T-helper 17 cell (primary cell): ENCODE results near the gene ADGRA3. TPM values are rescaled to one million over a fixed set of nuclear protein-coding genes. Genes with fewer than 3 reads are reported as not detected.

Source experiments
- ATAC-seq: fragments of 150-1000 bp; cut with Tn5 transposase; 2 replicates; pipeline ENCODE4 v1.10.0; 2021; ENCODE audit warnings: mild to moderate bottlenecking, moderate library complexity
- DNase-seq, 3 donors: peaks; one replicate each; pipeline versions ENCODE4 v3.0.0 to v3.0.0-alpha.2; 2020 to 2021
- H3K9me3 ChIP-seq: one replicate; pipeline ENCODE4 v1.7.0; 2013; ENCODE audit warnings: low read length, mild to moderate bottlenecking; ENCODE audit not compliant: control insufficient read depth, poor library complexity, severe bottlenecking
- H3K27ac Mint-ChIP-seq: one replicate; pipeline ENCODE4 v1.8.0; 2022; ENCODE audit warnings: mild to moderate bottlenecking, moderate library complexity, mixed read lengths
- H3K27me3 Mint-ChIP-seq: one replicate; pipeline ENCODE4 v1.8.0; 2022; ENCODE audit warnings: mixed read lengths
- H3K36me3 Mint-ChIP-seq: one replicate; pipeline ENCODE4 v1.8.0; 2022; ENCODE audit warnings: low read depth, mixed read lengths
- H3K4me1 Mint-ChIP-seq: one replicate; pipeline ENCODE4 v1.8.0; 2022; ENCODE audit warnings: mild to moderate bottlenecking, mixed read lengths
- H3K4me3 Mint-ChIP-seq: one replicate; pipeline ENCODE4 v1.8.0; 2022; ENCODE audit warnings: mild to moderate bottlenecking, moderate library complexity, mixed read lengths
- total RNA-seq, 4 donors: library from RNA in 2 of 4; stranded (reverse) in 2 of 4; gene quantifications; one replicate each; pipeline ENCODE4 v1.2.3 and lab custom pipeline; 2022 to 2026

The ADGRA3 gene
- total RNA-seq, 2 donors from 2014 or later: 0.16 to 0.35 TPM

DNA sequence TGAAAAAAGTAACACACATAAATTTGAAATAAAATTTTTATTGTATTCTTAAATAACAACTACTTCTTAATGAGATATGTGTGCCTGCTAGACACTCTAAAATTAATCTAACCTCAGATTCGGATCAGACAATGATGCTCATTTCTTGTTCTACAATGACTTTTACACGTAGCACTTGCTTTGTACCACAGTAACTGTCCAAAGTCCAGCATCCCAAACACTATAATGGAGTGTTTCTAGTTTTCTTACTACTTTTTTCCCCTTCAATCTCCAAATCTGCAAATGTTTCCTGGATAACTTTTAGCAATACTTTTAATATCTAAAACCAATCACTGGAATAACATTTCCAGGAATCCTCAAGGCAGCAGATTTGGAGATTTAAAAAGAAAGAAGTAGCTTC is 75.9 kb downstream of the ADGRA3 start:
- H3K27me3 Mint-ChIP-seq: no peaks in the 10 kb centered on the region
- ATAC-seq (no peak), DNase-seq (no peak)
- H3K27ac Mint-ChIP-seq: no peak overlapping the region
- H3K4me1 Mint-ChIP-seq: peaks cover 2% of the 10 kb centered on the region
- peaks cover 3% of the 10 kb centered on the region for H3K36me3 Mint-ChIP-seq
- H3K4me3 Mint-ChIP-seq: no peak overlapping the region
- H3K9me3 ChIP-seq: no peaks in the 10 kb centered on the region

DNA sequence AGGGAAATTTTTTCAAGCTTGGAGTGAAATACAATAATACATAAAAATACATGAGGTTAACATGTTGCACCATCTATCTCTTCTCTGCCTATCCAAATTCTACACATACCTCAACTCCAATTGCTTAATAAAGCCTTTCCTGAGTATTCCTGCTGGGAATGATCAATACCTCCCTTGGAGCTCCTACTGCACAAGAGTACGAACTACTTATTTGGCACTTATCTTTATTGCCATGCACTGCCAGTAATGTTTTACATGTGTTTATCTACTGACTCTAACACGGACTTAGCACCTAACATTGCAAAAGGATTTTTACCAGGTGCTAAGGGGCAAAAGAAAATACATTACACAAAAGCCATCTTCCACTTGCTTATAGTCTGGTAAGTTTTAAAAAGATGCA is 80.2 kb downstream of the ADGRA3 start:
- no peak for ATAC-seq
- H3K4me1 Mint-ChIP-seq: no peaks in the 10 kb centered on the region
- no peaks in the 10 kb centered on the region for H3K27me3 Mint-ChIP-seq
- no peak overlapping the region for H3K4me3 Mint-ChIP-seq
- DNase-seq: no peak
- no peak overlapping the region for H3K27ac Mint-ChIP-seq
- no peaks in the 10 kb centered on the region for H3K36me3 Mint-ChIP-seq
- no peaks in the 10 kb centered on the region for H3K9me3 ChIP-seq

DNA sequence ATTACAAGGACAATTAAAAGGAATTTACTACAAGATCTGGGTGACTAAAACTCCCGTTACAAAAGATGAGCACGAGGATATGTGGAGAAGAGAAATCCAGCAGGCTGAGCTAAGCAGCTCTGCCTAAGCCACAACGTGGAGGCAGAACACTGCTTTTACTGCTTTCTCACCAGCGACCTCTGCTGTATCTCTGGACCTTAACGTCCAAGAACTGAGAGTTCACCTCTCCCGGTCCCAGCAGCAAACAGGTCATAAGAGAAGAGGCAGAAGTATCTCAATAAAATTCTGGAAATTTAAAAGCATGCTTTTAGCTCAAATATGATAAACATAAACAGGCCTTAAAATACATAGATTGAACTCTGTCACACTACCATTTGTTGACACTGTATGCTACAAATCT is 81.0 kb downstream of the ADGRA3 start:
- H3K36me3 Mint-ChIP-seq: no peaks in the 10 kb centered on the region
- no peak overlapping the region for H3K27ac Mint-ChIP-seq
- DNase-seq (no peak), ATAC-seq (no peak)
- H3K9me3 ChIP-seq: no peaks in the 10 kb centered on the region
- H3K4me3 Mint-ChIP-seq: no peak overlapping the region
- H3K4me1 Mint-ChIP-seq: no peaks in the 10 kb centered on the region
- H3K27me3 Mint-ChIP-seq: no peaks in the 10 kb centered on the region

DNA sequence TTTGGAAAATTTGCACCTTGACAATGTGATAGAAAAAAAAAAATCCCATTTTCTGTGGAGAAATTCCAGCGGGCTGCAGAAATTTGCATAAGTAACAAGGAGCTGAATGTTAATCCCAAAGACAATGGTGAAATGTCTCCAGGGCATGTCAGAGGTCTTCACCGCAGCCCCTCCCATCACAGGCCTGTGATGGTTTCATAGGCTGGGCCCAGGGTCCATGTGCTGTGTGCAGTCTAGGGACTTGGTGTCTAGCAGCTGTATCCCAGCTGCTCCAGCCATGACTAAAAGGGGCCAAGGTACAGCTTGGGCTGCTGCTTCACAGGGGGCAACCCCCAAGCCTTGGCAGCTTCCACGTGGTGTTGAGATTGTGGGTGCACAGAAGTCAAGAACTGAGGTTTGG is 85.2 kb downstream of the ADGRA3 start:
- no peak overlapping the region for H3K4me3 Mint-ChIP-seq
- no peak for DNase-seq
- H3K9me3 ChIP-seq: no peaks in the 10 kb centered on the region
- ATAC-seq: no peak
- no peaks in the 10 kb centered on the region for H3K27me3 Mint-ChIP-seq
- no peak overlapping the region for H3K27ac Mint-ChIP-seq
- H3K36me3 Mint-ChIP-seq: no peaks in the 10 kb centered on the region
- H3K4me1 Mint-ChIP-seq: no peaks in the 10 kb centered on the region

DNA sequence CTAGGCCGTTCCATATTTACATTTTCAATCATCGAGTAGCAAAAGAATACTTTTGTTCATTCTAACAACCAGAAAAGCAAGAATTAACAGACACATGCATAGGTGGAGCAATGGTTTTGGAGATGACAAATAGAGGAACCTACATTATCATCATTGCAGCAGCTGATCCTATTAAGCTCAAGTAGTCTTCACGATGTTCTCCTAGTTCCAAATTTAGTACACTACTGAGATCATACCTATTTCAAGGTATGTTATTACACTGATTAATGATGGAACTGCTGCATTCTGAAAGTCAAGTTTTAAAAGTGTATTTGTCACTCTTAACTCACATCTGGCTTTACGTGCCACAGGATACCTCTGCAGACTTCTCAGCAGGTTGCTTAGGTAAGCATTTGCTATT is 87.4 kb downstream of the ADGRA3 start:
- ATAC-seq: no peak
- H3K27me3 Mint-ChIP-seq: no peaks in the 10 kb centered on the region
- H3K4me3 Mint-ChIP-seq: no peak overlapping the region
- DNase-seq: no peak
- no peaks in the 10 kb centered on the region for H3K4me1 Mint-ChIP-seq
- no peaks in the 10 kb centered on the region for H3K9me3 ChIP-seq
- no peak overlapping the region for H3K27ac Mint-ChIP-seq
- H3K36me3 Mint-ChIP-seq: no peaks in the 10 kb centered on the region

DNA sequence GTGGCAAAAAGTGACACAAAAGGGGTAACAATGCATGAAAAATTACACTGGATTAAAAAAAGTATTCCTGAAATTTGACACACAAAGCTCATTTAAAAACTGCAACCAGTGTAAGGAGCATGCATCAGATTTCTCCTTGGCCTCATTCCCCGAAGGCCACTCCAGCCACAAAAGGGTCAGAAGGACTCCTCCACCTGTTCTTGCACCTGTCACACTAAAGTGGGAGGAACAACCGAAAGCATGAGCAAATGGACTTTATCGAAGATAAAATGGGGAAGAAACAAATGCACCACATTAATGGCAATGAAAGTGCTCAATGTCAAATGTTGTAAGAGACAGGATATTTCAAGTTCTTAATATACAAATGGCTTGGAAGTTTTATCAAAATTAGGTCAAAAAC is 88.2 kb downstream of the ADGRA3 start:
- Mint-ChIP-seq H3K36me3 (no peaks in the 10 kb centered on the region), H3K4me1 (no peaks in the 10 kb centered on the region), H3K27ac (no peak overlapping the region), H3K27me3 (no peaks in the 10 kb centered on the region), H3K4me3 (no peak overlapping the region)
- DNase-seq: no peak
- ATAC-seq: no peak
- no peaks in the 10 kb centered on the region for H3K9me3 ChIP-seq

DNA sequence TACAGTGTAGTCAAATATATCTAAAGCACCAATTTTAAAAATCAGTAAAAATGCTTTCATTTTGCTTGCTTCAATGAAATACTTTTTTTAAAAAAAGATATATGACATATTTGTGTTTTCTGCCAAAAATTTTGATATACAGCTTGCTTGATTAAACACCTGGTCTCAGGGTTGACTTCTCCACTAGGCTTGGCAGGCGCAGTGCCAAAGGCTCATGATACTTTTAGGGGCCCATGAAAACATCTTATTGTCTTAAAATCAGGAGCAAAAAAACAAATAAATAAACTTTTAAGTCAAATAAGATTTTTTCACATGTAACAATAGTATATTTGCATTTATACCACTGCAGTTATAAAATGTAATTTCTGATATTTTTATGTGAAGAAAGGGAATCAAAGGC is 95.6 kb downstream of the ADGRA3 start:
- no peaks in the 10 kb centered on the region for H3K27me3 Mint-ChIP-seq
- H3K27ac Mint-ChIP-seq: no peak overlapping the region
- no peaks in the 10 kb centered on the region for H3K36me3 Mint-ChIP-seq
- DNase-seq: no peak
- no peak for ATAC-seq
- H3K9me3 ChIP-seq: no peaks in the 10 kb centered on the region
- H3K4me3 Mint-ChIP-seq: no peak overlapping the region
- no peaks in the 10 kb centered on the region for H3K4me1 Mint-ChIP-seq

DNA sequence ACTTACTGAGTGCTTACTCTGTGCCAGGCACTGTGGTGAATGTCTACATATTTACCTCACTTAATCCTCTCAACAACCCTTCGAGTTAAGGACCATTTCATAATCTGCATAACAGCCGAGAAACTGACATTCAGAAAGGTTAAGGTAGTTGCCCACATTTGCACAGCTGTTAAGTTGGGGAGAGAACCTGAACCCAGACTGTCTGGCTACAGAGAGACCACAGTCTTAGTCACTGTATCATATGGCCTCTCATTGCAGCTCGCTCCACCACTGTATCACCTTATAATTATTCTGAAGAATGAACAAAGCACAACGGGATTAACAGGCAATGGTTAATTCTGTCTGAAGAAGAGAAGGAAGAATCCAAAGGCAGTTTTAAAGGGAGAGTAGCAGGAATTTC is 98.5 kb downstream of the ADGRA3 start:
- DNase-seq (no peak), ATAC-seq (no peak)
- H3K9me3 ChIP-seq: no peaks in the 10 kb centered on the region
- Mint-ChIP-seq H3K27ac (no peak overlapping the region), H3K4me1 (no peaks in the 10 kb centered on the region), H3K36me3 (no peaks in the 10 kb centered on the region), H3K4me3 (no peak overlapping the region), H3K27me3 (no peaks in the 10 kb centered on the region)

DNA sequence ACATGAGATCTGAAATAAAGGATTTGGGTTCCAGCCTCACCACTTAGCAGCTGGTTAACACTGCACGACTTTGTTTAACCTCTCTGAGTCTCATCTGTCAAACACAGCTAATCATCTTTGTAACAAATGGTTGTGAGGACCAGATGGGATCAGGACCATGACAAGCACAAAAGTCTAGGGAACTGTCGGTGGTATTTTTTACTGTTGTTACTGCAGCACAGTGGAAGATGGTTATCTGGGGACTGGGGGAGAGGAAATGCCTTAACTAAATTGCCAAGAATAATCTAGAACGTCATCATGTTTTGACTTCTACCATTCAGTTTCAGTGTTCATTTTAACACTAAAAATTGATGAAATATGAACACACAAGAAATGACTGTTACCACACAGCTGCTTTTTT is 99.5 kb downstream of the ADGRA3 start:
- no peak for ATAC-seq
- no peaks in the 10 kb centered on the region for H3K9me3 ChIP-seq
- Mint-ChIP-seq H3K27me3 (no peaks in the 10 kb centered on the region), H3K27ac (no peak overlapping the region), H3K36me3 (no peaks in the 10 kb centered on the region), H3K4me3 (no peak overlapping the region), H3K4me1 (no peaks in the 10 kb centered on the region)
- DNase-seq: no peak

DNA sequence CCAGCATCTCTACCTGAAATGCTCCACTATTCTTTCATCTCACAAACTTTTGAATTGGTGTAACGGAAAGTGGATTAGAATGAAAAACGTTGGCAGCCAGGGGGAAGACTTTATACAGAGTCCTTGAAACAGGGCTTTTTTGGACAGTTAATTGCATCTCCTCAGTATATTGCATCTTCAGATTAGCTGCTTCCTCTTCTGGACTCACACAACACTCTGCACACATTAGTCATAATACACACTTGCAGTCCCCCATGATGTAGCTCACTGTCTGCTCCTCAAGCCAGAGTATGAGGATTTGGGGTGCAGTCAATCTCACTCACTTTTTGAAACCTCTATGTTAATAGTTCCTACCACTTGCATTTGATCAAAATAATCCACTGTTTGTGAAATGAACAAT is 101.0 kb downstream of the ADGRA3 start:
- Mint-ChIP-seq H3K4me1 (no peaks in the 10 kb centered on the region), H3K27me3 (no peaks in the 10 kb centered on the region), H3K4me3 (no peak overlapping the region), H3K27ac (no peak overlapping the region), H3K36me3 (no peaks in the 10 kb centered on the region)
- ATAC-seq: no peak
- no peak for DNase-seq
- no peaks in the 10 kb centered on the region for H3K9me3 ChIP-seq

DNA sequence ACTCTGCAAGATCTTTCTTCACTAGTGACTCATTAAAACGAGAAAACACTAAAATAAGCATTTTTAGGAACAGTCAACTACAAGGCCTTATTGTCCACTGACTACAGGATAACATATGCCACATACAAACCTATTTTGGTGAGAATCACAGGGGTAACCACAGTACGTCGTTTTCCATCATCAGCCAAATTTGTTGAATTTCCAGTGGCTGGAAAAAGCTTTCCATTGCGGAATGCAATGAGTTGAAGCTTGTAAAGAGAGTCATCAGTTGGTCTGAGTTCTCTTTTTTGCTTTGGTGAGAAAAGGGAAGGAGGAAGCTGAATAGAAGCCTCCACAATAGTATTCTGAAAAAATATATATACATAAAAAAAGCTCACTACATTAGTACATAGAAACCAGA is 102.4 kb downstream of the ADGRA3 start:
- no peaks in the 10 kb centered on the region for H3K36me3 Mint-ChIP-seq
- no peak overlapping the region for H3K4me3 Mint-ChIP-seq
- no peak for ATAC-seq
- no peaks in the 10 kb centered on the region for H3K9me3 ChIP-seq
- no peak overlapping the region for H3K27ac Mint-ChIP-seq
- DNase-seq: no peak
- no peaks in the 10 kb centered on the region for H3K27me3 Mint-ChIP-seq
- no peaks in the 10 kb centered on the region for H3K4me1 Mint-ChIP-seq

DNA sequence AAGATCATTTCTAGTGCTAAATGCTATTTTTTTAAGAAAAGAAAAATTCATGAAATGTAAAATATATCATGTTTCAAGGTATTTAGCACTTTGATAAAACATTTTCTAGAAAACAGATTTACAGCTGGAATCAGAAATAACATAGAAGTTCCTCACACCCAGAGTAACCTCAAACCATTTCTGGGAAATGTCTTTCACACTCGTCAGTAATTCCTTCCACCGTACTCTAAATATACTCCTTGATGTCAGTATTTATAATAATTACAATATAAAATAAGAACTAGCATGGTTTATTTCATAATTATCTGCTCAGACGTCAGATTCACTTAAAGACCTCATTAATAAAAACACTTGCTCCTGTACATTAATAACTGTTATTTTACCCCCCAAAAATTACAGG is 103.9 kb downstream of the ADGRA3 start:
- ATAC-seq (no peak), DNase-seq (no peak)
- Mint-ChIP-seq H3K36me3 (no peaks in the 10 kb centered on the region), H3K4me3 (no peak overlapping the region), H3K27me3 (no peaks in the 10 kb centered on the region), H3K27ac (no peak overlapping the region), H3K4me1 (no peaks in the 10 kb centered on the region)
- H3K9me3 ChIP-seq: no peaks in the 10 kb centered on the region

DNA sequence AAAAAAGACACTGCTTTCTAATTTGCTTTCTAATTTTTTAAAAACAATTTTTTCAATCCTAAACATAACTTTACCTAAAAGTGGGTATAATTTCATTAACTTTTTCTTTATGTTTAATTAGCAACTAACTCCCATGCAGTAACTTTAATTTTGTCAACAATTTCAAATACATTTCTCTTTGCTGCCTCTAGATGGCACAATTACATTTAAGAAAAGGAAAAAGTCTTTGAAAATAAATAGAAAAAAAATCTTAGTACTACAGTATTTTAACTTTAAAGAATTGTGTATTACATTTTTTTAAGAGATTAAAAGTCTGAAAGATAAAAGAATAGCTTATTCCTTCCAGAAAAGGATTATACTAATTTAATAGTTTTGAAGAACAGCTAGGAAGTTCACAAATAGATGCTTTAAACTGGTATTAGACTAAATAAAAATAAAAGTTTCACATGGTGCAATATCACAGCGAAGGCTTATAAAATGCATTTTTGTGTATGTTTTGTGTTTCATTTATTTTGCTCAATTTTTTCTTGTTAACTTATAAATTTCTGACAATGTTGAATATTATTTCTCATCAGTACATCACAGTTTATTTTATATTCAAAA is 105.1 kb downstream of the ADGRA3 start:
- Mint-ChIP-seq H3K36me3 (no peaks in the 10 kb centered on the region), H3K4me3 (no peak overlapping the region), H3K27me3 (no peaks in the 10 kb centered on the region), H3K4me1 (no peaks in the 10 kb centered on the region), H3K27ac (no peak overlapping the region)
- DNase-seq (no peak), ATAC-seq (no peak)
- H3K9me3 ChIP-seq: no peaks in the 10 kb centered on the region

DNA sequence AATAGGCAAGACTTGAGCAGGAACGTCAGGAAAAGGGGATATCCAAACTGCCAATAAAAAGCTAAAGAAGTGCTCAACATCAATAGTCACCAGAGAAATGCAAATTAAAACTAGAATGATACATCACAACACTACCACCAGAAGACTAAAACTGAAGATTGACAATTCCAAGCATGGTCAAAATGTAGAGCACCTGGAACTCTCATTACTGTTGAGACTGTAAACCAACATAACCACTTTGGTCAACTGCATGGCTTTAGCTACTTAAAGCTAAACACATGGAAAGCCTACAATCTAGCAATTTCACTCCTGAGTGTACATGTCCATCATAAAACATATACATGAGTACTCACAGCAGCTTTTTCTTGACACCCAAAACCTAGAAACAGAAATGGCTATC is 107.4 kb downstream of the ADGRA3 start:
- no peak for DNase-seq
- H3K27me3 Mint-ChIP-seq: no peaks in the 10 kb centered on the region
- H3K36me3 Mint-ChIP-seq: no peaks in the 10 kb centered on the region
- H3K4me3 Mint-ChIP-seq: no peak overlapping the region
- H3K9me3 ChIP-seq: no peaks in the 10 kb centered on the region
- no peak for ATAC-seq
- H3K4me1 Mint-ChIP-seq: no peaks in the 10 kb centered on the region
- H3K27ac Mint-ChIP-seq: no peak overlapping the region

DNA sequence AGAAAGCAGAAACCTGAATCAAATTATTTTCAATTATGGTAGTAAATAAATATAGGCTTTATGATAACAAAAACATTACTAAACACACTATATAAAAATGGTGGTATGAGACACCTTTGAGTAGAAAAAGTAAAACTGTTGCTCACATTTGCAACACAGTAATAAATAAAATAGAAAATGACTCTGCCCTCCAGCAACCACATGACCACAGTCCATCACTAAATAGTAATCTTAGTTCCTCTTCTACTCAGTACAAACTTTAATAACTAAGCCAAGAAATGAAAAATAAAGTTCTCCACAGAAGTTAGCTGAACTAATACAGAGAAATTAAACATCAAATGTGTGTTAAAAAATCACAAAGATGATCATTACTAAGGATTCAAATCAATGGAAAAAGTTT is 108.5 kb downstream of the ADGRA3 start:
- ATAC-seq (no peak), DNase-seq (no peak)
- H3K27me3 Mint-ChIP-seq: no peaks in the 10 kb centered on the region
- H3K9me3 ChIP-seq: no peaks in the 10 kb centered on the region
- no peaks in the 10 kb centered on the region for H3K4me1 Mint-ChIP-seq
- no peak overlapping the region for H3K27ac Mint-ChIP-seq
- H3K4me3 Mint-ChIP-seq: no peak overlapping the region
- H3K36me3 Mint-ChIP-seq: no peaks in the 10 kb centered on the region
